ENCODE measurements around the gene FAM98C. TPM values are rescaled to one million over a fixed set of nuclear protein-coding genes. Genes with fewer than 3 reads are reported as not detected.
"Not testable (repeated sequence)": the region's sequence is repeated elsewhere in the genome, so short reads cannot be mapped to it uniquely, and the experiment has no call there.

Gene FAM98C
- total RNA-seq, 1 donor from 2014 or later = 16.0 TPM

DNA sequence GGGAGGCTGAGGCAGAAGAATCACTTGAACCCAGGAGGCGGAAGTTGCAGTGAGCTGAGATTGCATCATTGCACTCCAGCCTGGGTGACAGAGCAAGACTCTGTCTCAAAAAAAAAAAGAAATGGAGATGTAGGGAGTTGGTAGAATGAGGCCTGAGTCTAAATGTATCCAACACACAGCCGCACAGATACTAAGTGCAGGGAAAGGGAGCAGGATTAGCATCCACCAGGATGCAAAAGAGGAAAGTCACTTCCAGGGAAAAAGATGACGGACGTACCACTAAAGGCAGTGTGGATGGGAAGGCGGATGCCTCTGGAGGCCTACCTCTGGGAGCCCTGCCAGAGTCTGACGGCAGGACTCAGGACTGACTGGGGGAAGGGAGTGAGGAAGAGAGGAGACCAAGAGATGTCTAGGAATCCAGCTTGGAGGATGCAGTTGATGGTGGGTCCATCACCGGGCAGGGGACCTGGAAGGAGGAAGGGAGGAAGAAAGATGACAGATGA, 6.8 kb downstream of the FAM98C start:
- H3K27me3 Mint-ChIP-seq (ENCODE audit: low read depth) = no peaks in the 10 kb centered on the region
- no peak for DNase-seq (ENCODE audit: low spot score)
- TF ChIP-seq, protein P1, sequence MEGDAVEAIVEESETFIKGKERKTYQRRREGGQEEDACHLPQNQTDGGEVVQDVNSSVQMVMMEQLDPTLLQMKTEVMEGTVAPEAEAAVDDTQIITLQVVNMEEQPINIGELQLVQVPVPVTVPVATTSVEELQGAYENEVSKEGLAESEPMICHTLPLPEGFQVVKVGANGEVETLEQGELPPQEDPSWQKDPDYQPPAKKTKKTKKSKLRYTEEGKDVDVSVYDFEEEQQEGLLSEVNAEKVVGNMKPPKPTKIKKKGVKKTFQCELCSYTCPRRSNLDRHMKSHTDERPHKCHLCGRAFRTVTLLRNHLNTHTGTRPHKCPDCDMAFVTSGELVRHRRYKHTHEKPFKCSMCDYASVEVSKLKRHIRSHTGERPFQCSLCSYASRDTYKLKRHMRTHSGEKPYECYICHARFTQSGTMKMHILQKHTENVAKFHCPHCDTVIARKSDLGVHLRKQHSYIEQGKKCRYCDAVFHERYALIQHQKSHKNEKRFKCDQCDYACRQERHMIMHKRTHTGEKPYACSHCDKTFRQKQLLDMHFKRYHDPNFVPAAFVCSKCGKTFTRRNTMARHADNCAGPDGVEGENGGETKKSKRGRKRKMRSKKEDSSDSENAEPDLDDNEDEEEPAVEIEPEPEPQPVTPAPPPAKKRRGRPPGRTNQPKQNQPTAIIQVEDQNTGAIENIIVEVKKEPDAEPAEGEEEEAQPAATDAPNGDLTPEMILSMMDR (IDR thresholded peaks at IDR 0.05) = no peak
- H3K9me3 Mint-ChIP-seq (ENCODE audit: low read depth) = no peaks in the 10 kb centered on the region
- peaks cover 4% of the 10 kb centered on the region for H3K36me3 Mint-ChIP-seq (ENCODE audit: low read depth)
- no peak overlapping the region for H3K4me3 Mint-ChIP-seq (ENCODE audit: unreplicated experiment)
- peak overlapping the region; percentile 54 for H3K27ac Mint-ChIP-seq (ENCODE audit: unreplicated experiment)
- H3K4me1 Mint-ChIP-seq (ENCODE audit: low read depth) = no peaks in the 10 kb centered on the region

DNA sequence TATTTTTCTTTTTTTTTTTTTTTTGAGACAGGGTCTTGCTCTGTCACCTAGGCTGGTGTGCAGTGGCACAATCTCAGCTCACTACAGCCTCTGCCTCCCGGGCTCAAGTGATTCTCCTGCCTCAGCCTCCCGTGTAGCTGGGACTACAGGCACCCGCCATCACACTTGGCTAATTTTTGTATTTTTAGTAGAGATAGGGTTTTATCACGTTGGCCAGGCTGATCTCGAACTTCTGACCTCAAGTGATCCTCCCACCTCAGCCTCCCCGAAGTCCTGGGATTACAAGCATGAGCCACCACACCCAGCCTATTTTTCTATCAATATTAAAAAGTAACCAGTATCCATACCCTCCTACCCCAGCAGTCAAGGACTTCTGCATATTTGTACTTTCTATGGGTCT, 7.5 kb downstream of the FAM98C start:
- not testable (repeated sequence) for H3K27ac Mint-ChIP-seq (ENCODE audit: unreplicated experiment); H3K27me3 Mint-ChIP-seq (ENCODE audit: low read depth); H3K4me3 Mint-ChIP-seq (ENCODE audit: unreplicated experiment); DNase-seq (ENCODE audit: low spot score); H3K9me3 Mint-ChIP-seq (ENCODE audit: low read depth); H3K4me1 Mint-ChIP-seq (ENCODE audit: low read depth); H3K36me3 Mint-ChIP-seq (ENCODE audit: low read depth)

- TF ChIP-seq, protein P1 (IDR thresholded peaks at IDR 0.05) = no peak
- Mint-ChIP-seq H3K27me3 (ENCODE audit: low read depth) (no peaks in the 10 kb centered on the region), H3K36me3 (ENCODE audit: low read depth) (no peaks in the 10 kb centered on the region), H3K9me3 (ENCODE audit: low read depth) (no peaks in the 10 kb centered on the region), H3K4me1 (ENCODE audit: low read depth) (no peaks in the 10 kb centered on the region), H3K4me3 (ENCODE audit: unreplicated experiment) (no peak overlapping the region), H3K27ac (ENCODE audit: unreplicated experiment) (no peak overlapping the region)
- DNase-seq (ENCODE audit: low spot score) = no peak
Observed at GRCh38 chr19:38411041-38411712, 8.3 kb downstream of the FAM98C start.

DNA sequence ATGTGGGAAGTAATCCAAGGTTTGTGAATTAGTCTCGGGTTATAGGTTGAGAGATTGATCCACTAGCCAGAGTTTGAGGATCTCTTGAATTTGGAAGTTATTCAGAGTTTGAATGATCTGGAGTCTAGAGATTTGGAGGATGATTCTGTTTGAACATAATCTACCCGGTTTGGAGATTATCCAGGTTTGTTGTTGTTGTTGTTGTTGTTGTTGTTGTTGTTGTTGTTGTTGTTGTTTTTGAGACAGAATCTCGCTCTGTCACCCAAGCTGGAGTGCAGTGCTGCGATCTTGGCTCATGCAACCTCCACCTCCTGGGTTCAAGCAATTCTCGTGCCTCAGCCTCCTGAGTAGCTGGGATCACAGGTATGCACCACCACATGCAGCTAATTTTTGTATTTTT, 9.0 kb downstream of the FAM98C start:
- H3K4me1 Mint-ChIP-seq (ENCODE audit: low read depth); H3K27ac Mint-ChIP-seq (ENCODE audit: unreplicated experiment); H3K4me3 Mint-ChIP-seq (ENCODE audit: unreplicated experiment); H3K27me3 Mint-ChIP-seq (ENCODE audit: low read depth); H3K36me3 Mint-ChIP-seq (ENCODE audit: low read depth); H3K9me3 Mint-ChIP-seq (ENCODE audit: low read depth); DNase-seq (ENCODE audit: low spot score): not testable (repeated sequence)

DNA sequence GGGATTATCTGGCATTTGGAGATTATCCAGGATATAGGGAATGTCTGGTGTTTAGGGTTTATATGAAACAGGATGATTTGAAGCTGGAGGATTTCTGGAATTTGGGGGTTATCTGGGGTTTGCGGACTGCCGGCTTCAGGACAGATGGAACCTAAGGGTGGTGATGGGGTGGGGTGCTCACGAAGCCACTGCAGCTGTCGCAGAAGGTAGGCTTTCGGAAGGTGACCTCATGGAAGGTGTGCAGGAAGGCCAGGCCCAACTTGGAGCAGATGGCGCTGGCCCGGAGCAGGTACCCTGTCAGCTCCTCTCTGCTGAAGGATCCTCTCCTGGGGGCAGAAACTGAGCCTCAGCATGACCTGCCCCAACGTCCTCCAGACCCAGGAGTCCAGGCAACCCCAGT, 9.6 kb downstream of the FAM98C start:
- TF ChIP-seq, protein P1 (IDR thresholded peaks at IDR 0.05) = no peak
- no peaks in the 10 kb centered on the region for H3K36me3 Mint-ChIP-seq (ENCODE audit: low read depth)
- no peaks in the 10 kb centered on the region for H3K9me3 Mint-ChIP-seq (ENCODE audit: low read depth)
- H3K4me3 Mint-ChIP-seq (ENCODE audit: unreplicated experiment) = no peak overlapping the region
- no peak overlapping the region for H3K27ac Mint-ChIP-seq (ENCODE audit: unreplicated experiment)
- peaks cover 5% of the 10 kb centered on the region for H3K4me1 Mint-ChIP-seq (ENCODE audit: low read depth)
- H3K27me3 Mint-ChIP-seq (ENCODE audit: low read depth) = peaks cover 9% of the 10 kb centered on the region
- no peak for DNase-seq (ENCODE audit: low spot score)

DNA sequence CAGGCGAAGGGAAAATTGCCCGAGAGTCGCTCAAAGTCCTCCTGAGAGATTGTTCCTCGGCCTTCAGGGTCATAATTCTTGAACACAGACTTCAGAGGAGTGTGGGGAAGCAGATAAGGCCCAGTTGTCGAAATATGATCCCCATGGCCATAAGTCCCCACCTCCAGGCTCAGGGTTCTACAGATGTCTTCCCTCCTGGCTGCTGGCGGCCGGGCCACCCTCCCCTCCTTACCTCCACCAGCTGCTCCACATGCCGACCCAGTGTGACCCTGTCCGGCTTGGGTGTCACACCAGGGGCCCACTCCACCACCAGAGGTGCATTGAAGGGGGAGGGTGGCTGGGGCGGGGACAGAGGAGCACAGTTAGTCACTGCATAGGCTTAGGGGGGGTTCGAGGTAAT, 10.1 kb downstream of the FAM98C start:
- H3K27ac Mint-ChIP-seq (ENCODE audit: unreplicated experiment) = no peak overlapping the region
- DNase-seq (ENCODE audit: low spot score) = no peak
- no peaks in the 10 kb centered on the region for H3K9me3 Mint-ChIP-seq (ENCODE audit: low read depth)
- peaks cover 9% of the 10 kb centered on the region for H3K4me1 Mint-ChIP-seq (ENCODE audit: low read depth)
- TF ChIP-seq, protein P1 (IDR thresholded peaks at IDR 0.05) = no peak
- H3K4me3 Mint-ChIP-seq (ENCODE audit: unreplicated experiment) = no peak overlapping the region
- no peaks in the 10 kb centered on the region for H3K36me3 Mint-ChIP-seq (ENCODE audit: low read depth)
- peaks cover 14% of the 10 kb centered on the region for H3K27me3 Mint-ChIP-seq (ENCODE audit: low read depth)
